NK-92 (cell line): Measurements from ENCODE around the gene GNL2.

Experiments used
- DNase-seq: peaks from one replicate; lab custom pipeline; 2025; ENCODE audit not compliant: unreplicated experiment; lab: John Stamatoyannopoulos, UW

The GNL2 gene

DNA sequence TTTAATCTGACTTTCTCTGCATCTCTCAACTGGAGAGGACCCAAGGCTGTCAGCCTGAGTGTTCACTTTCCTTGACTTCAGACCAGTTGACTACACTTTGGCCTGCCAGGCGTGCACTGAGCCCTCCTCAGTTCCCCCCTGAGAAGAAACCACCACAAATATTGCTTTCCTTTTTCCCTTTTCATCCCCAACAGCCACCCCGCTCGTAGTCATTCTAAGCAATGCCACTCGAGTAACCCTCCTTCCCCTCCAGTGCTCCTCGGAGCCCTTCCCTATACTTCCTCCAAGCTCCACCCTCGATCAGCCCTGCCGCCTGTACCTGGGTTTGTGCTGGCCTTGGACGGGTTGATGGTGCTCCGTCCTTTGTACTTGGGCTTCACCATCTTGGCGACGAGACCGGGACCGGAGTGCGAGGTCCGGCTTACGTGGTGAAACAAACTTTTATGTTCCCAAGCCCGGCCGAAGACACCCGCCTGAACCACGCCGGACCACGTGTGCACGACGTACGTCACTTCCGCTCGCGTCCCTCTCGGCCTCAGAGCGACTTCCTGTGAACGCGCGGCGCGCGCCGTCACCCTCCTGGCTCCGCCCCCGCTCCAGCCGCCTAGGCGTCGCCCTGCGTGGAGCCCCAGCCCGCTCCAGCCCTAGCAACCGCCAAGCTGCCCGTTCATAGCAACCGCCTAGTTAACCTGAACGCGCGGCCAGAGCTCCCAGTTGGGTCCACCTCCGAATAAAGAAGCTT, at the start of gene GNL2:
Gene GNL2, minus strand, starts transcription at position 498 of the 742 bp plus-strand sequence. Its CDS starts 115 bp downstream, at position 383.
- peak; percentile 61 for DNase-seq

DNA sequence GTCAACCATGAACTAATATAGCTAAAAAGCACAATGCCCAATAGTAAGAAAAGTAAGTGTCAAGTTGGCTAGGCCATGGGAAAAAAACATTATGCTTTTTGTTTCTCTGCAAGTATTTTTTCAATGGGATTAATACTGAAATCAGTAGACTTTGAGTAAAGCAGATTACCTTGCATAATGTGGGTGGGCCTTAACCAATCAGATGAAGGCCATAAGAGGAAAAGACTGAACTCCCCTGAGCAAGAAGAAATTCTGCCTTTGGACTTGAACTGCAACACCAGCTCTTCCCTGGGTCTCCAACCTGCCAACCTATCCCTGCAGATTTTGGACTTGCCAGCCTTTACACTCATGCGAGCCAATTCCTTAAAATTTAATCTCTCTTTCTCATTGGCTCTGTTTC, 45.3 kb upstream of the GNL2 start:
- DNase-seq: no peak

DNA sequence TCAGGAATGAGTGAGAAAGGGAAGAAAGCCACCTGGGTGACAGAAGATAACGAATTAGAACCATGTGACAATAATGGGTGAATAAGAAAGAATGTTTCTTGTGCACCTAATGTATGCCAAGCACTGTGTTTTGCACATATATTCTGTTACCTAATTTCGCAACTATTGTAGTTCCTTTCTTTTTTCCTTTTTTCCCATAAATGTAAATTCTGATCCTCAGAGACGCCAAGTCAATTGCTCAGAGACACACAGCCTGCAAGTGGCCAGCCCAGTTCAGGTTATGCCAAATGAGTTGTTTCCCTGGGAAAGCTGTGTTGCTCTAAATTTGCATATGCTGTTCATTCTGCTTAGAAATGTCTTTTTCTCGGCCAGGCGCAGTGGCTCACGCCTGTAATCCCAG, 40.7 kb upstream of the GNL2 start:
- DNase-seq: no peak

DNA sequence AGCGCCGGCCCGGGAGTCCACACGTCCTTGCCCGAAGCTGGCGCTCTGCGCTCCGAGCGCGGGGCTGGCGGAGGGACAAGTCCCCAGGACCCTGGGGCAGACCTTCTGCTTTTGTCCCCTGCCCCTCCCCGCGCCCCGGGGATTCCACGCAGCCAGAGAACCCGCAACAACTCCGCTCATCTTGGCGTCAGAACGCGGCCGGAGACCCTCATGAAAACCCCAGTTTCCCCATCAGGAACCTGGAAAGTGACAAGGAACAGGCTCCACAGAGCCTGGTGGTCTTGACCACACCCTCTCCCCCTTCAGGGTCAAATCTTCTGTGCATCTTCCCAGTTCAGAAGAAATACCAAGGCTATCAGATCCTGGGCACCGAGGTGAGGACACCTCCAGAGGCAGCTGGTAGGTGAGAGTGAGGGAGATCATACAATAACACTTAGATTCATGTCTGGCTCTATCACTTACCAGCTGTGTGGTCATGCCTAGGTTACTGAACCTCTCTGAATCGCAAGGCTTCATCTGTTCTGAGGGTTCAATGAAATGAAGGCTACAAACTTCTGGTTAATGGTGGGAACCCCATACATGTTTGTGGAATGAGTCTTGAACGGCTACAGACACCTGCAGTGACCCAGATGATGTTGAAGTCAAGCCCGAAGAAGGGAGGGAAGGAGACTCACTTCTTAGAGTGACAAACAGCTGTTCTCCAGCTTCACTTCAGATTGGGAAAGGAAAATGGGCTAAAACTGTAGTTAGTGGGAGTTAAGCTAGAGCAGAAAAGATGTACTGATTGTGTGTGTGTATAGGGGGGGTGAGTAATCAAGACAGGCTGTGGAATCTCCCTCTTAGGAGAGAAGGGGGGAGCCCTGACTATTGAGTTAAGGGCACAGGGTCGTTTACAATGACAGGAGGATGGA, 39.5 kb upstream of the GNL2 start:
- no peak for DNase-seq

DNA sequence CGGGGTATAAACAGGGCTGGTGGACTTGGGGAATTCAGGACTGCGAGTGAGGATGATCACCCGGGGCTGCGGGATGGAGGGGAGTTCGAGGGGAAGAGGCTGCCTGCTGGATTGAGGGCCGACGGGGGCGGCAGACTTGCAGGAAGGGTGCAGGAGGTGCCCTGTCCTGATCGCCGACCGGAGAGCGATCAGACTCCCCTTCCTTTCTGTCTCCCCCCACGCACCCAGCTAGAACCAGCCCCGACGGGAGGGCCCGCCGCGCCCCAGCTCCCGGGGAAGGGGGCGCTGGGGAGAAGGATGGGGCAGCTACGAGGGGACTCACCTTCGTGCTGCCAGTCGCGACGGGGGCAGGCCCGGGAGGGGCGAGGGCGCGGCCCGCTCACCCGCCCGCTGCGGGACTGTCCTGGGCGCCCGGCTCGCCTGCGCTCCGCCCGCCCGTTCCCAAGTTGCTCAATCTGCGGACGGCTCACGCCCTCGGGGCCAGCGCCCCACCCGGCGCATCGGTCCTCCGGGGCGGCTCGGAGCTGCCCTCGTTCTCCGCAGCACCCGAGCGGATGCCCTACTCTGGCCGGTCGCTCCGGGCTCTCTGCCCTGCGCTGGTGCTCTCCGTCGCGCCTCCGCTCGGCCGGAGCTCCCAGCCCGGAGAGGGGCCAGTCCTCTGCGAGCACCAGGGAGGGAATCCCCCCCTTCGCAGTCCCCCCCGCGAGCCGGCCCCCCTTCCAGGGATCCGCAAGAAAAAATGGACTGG, 38.7 kb upstream of the GNL2 start, which contains the start of gene RSPO1:
Gene RSPO1, minus strand, starts transcription at position 649 of the 748 bp plus-strand sequence. CDS start 5,231 bp downstream, outside the sequence.
- DNase-seq: no peak

DNA sequence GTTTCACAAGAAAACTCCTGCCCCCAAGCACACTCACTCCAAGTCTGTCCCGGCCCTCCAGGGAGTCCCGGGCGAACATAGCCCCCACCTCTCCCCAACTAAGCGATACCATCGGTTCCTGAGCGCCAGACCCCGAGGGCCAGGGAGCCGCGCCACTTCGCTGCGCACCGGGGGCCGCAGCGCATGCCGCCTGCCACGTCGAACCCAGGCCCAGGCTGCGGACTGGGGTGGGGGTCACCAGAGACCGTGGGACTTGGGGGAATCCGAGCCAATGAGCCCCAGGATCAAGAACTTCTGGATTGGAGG, 38.2 kb upstream of the GNL2 start:
- DNase-seq: no peak

DNA sequence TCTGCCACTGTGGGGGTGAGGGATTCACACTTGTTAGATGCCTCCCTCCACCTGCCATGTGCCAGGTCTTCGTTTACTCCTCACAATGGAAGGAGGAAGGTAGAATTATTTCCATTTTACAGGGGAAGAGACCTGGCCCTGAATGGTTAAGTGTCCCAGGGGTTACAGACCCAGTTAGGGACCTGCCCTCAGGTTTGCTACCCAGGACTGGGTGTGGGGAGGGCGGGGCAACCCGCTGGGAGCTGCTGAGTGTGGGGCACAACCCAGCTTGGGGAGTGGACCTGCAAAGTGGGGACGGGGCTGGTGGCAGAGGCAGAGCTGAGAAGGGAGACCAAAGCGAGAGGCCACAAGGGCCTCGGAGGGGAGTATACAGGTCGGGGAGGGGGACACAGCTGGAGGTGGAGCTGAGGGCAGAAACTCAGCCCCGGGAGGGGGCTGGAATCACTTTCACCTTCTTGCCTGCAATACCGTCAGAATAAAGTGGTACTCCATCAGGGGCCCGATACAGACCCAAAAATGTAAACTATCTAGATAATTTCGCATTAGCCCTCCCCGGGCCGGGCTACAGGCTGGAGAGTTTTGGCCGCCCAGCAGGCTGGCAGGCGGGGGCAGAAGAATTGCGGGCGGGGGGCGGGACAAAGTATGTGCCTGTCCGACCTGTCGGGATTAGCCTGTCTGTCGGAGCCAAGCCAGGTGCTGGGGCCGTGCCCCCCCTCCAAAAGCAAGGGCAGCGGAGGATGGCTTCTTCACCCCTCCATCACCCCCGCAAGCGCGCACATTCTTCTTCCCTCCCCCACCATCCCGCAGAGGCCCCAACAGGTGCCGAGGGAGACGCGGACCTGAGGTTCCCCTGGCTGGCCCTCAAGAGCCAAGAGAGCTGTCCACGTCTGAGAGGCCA, 37.6 kb upstream of the GNL2 start:
- DNase-seq: no peak

DNA sequence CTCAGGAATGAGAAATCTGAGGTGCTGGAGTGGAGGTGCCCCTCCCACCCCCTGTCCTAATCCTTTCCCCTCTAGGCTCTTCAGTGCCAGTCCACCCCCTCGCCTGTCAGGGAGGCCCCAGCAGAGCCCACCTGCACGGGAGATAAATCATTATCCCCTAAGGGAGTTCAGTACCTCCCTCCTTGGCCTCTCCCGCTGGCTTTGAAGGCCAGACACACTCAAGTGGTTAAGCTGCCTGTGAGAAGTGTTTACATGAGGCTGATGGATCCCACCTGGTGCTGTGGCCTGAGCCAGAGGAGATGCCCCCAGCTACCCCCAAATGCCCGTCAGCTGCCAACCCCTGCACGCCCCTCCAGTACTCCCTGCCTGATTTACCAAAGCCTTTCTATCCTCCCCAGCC, 35.3 kb upstream of the GNL2 start:
- DNase-seq: no peak

DNA sequence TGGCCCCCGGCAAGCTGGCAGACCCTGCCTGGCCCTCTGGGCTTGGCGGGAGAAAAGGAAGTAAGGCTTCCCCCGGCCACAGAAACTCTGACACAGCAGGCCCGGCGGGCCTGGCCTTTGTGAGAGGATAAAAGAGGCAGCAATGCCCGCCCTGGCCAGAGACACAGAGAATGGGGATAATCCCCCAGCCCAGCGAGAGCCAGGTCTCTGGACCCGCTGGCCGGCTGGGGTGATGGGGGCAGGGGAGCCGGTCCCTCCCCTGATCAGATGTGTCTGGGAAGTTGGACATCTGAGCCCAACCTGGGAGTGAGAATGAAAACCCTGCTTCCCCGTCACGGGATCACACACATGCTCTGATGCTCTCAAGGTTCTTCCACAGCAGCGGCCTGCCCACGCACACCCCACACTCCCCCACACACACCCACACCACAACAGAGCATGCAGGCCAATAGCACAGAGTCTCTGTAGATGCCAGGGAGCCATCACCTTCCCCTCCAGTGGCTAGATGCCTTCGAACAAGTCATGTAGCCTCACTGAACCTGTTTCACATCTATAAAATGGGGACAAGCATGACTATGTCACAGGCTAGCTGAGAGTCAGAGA, 34.8 kb upstream of the GNL2 start:
- no peak for DNase-seq

DNA sequence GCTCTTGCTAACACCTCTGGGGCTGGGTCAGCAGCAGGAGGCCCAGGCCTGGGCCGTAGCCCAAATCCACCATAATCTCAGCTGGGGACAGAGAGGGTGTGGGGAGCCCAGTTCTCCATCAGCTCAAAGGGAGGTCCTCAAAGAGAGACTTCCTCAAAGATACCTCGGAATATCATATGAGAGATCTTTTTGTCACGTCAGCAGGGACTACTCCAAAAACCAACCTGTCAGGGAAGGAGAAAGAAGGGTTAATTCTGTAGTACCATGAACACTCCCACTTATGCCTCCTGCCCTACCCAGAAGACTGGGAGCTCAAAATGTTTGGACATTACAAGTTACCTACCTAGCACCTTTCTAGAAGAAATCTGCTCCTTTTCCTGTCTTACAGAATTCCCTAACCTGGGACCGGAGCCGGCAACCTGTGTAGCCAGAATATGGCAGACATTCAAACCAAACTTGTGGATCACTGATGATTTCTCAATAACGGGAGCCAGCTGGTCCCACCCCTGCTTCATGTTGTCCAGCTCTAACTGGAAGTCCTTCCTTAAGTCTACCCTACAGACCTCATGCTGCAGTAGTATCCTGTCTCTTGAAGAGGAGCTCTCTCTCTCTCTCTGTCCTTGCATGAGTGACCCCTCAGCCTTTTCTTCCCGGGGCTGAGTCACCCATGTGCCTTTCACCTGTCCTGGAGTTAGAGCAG, 34.1 kb upstream of the GNL2 start:
- no peak for DNase-seq

DNA sequence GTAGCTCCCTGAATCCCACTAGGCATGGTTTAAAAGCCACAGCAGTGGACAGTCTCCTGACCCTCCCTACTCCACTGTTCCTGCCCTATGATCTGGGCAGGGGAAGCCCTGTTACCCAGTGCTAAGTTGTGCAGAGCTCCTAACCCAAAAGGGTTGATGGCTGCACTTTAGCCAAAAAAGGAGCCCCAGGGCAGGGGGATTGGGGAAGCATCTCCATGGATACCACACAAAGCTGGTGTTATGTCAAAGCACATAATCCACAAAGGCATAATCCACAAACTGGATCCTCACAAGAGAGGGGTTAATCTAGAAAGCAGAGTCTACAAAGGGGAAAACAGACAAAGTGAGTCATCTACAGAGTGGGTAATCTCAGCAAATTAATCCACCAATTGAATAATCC, 33.3 kb upstream of the GNL2 start:
- DNase-seq: no peak

DNA sequence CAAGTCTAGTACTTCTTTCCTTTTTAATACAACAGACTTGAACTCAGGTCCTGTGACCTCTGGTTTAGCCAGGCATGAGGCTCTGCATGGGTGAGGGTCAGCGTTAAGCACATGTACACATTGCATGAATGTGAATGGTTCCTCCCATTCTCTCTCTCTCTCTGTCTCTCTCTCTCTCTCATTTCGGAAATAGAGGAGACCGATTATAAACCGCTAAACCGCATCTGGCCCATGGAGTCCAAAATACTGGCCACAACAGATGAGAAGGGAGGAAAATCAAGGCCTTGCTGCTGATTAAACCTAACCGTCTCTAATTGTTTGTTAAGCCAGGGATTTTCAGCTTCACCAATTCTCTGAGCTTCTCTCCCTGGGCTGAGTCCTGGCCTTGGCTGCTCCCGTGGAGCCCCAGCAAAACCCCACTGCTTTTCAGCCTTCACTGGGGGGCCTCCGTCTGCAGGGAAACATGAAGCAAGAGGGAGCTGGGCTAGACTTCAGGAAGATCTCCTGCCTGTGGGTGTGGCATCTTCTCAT, 32.4 kb upstream of the GNL2 start:
- DNase-seq: no peak

DNA sequence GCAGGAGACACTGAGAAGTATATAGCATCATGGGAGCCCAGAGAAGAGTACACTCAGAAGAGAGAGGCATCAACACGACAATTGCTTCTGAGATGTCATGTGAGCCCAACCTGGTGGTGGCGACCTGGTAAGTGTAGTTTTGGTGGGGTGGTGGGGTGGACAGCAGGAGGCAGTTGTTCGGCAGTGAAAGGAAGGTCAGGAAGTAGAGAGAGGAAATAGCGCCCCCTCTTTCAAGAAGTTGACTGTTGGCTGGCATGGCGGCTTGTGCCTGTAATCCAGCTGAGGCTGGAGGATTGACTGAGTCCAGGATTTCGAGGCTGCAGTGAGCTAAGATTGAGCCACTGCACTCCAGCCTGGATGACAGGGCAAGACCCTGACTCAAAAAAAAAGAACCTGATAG, 26.4 kb upstream of the GNL2 start:
- no peak for DNase-seq

DNA sequence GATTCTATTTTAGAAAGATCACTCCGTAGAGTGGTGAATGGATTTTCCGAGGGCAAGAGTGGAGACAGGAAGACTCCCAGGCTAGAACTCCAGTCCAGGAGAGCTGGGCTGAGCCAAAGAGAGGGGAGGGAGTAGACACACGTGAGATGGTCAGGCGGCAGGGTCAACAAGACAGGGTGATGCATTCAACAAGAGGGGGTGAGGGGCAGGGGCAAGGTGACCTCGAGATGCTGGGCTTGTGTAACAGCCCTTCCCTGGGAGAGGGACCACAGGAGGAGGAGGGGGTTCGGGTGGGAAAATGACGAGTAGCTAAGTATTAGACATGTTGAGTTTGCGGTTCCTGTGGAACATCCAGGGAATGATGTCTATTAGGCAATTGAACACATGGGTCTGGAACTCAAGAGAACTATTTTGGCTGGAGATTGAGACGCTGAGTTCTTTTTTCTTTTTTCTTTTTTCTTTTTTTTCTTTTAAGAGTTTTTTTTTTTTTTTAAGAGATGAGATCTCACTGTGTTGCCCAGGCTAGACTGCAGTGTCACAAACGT, 25.7 kb upstream of the GNL2 start:
- no peak for DNase-seq

DNA sequence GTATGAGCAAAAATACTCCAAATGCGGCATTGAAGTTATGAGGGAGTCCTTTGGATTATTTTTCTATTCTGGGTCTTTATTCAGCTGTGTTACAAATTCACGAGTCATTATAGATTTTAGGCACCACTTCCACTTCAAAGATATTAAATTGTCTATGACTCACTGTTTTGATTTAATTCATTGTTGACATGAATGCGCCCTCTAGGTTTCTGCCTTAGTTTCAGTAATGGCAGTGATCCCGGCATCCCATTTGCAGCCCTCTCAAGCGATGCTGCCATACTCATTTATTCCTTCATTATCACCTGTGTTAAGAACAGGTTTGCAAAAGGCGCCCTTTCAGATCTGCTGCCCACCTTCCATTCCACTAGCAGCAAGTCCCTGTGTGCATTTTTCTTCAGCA, 25.0 kb upstream of the GNL2 start:
- DNase-seq: no peak

DNA sequence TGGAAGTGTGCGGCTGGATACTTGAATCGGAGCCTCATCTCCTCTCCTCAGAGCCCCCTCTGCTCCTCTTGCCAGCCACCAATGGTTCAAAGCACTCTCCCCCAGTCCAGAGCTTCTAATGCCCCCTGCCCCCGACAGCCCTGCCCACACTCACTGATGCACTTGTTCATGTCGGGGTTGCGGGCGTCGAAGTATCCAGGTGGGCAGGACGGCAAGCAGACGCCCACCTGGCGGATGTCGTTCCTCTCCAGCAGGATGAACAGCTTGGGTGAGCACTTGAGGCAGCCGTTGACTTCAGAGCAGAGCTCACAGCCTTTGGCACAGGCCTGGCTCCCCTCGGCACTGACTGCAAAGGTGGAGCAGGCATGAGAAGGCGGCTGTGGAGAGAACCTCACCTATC, 20.6 kb upstream of the GNL2 start:
- no peak for DNase-seq

DNA sequence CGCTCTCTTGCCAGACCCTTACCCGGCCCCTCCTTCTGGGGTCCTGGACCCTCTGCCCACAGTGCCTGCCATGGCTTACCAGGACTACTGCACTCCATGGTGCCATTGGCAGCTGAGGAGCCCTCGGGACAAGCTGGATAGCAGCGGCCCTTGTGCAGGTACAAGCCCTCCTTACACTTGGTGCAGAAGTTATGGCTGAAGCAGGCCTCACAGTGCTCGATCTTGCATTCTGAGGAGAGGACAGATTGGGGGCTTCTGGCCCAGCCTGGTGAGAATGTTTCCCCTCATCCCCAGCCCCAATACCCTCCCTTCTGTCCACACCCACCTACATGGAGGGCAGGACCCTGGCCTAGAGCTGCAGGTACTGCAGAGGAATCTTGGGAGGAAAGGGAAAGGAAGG, 18.4 kb upstream of the GNL2 start:
- DNase-seq: no peak

DNA sequence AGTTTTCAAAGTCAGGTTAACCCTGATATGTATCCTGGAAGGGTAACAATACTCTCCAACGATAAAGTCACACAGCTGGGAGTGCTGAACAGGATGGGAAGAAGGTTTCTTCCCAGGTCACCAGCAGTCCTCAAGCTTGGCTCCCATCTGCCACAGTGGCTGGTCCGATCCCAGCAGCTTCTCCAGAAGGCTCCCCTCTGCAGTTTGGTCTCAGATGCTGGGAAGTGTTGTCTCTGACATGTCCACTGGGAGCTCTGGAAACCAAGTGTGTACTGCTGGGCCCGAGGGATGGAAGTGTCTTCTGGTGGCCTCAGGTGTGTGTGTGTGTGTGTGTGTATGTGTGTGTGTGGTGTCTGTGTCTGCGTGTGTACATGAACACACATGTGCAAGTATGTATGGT, 16.4 kb upstream of the GNL2 start:
- no peak for DNase-seq

DNA sequence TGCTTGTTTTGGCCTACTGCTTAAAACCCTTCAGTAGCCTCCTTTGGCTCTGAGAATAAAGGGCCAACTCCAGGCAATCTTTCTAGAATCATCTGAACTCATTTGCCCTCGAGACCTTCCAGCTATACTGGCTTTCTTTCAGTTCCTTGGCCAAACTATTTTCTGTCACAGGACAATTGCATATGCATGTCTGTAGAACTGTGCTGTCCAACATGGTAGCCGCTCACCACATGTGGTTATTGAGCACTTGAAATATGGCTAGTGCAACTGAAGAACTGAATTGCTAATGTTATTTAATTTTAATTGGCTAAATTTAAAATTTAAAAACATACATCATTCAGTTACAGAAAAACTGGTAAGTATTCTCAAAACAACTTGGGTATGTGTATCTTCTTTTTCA, 14.3 kb upstream of the GNL2 start:
- no peak for DNase-seq
